Measurements from ENCODE around the gene B3GALT4.
A peak's percentile ranks its signal among the peaks of the same experiment; 100 is the strongest.

The B3GALT4 gene, protein sequence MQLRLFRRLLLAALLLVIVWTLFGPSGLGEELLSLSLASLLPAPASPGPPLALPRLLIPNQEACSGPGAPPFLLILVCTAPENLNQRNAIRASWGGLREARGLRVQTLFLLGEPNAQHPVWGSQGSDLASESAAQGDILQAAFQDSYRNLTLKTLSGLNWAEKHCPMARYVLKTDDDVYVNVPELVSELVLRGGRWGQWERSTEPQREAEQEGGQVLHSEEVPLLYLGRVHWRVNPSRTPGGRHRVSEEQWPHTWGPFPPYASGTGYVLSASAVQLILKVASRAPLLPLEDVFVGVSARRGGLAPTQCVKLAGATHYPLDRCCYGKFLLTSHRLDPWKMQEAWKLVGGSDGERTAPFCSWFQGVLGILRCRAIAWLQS

GRCh38 chr6:33276864-33277662 lies at the start of gene B3GALT4:
Gene B3GALT4, plus strand, starts transcription at chr6:33277123. Its CDS starts 297 bp downstream, at chr6:33277420.
- peak; percentile 39; the same call in 1 of the 2 replicates for TF ChIP-seq CTCF (IDR thresholded peaks at IDR 0.05)

- no peak for TF ChIP-seq CTCF (IDR thresholded peaks at IDR 0.05)
Observed at GRCh38 chr6:33235221-33235634, 41.7 kb upstream of the B3GALT4 start.

DNA sequence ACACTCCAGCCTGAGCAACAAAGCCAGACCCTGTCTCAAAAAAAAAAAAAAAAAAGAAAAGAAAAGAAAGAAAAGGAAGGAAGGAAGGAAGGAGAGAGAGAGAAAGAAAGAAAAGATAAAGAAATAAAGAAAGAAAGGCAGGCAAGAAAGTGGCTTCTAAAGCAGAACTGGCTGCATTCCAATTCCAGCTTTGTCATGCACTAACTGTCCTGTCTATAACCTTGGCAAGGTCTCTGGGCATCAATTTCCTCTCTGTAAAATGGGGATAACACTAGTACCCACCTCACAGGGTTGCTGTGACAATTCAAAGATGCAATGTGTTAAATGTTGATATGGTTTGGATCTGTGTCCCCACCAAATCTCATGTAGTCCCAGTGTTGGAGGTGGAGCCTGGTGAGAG lies 40.6 kb upstream of the B3GALT4 start:
- TF ChIP-seq CTCF (IDR thresholded peaks at IDR 0.05) = no peak

DNA sequence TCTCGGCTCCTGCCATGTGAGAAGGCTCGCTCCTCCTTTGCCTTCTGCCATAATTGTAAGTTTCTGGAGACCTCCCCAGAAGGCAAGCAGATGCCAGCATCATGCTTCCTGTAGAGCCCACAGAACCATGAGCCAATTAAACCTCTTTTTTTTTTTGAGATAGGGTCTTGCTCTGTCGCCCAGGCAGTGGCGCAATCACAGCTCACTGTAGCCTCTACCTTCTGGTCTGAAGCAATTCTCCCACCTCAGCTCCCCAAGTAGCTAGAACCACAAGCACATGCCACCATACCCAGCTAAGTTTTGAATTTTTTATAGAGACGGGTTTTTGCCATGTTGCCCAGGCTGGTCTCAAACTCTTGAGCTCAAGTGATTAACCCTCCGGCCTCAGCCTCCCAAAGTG lies 40.1 kb upstream of the B3GALT4 start:
- no peak for TF ChIP-seq CTCF (IDR thresholded peaks at IDR 0.05)

DNA sequence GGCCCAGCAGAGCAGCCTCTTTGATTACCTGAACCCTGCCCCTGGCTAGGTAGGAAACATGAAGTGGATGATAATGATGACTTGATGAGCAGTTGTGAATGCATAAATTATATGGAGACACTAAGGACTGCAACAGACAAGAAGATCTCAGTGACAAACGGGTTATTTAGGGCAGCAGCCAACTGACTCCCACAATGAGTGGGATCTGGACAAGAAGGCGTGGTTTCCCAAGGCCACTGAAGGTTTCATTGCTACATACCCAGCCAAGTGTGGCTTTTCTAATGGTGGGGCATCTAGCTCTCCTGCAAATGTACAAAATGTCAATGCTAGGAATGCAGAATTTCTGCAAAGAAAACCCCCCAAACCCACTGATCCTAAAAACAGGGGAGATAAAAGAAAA lies 39.2 kb upstream of the B3GALT4 start:
- no peak for TF ChIP-seq CTCF (IDR thresholded peaks at IDR 0.05)

GRCh38 chr6:33241968-33242367 lies 35.0 kb upstream of the B3GALT4 start:
- no peak for TF ChIP-seq CTCF (IDR thresholded peaks at IDR 0.05)

DNA sequence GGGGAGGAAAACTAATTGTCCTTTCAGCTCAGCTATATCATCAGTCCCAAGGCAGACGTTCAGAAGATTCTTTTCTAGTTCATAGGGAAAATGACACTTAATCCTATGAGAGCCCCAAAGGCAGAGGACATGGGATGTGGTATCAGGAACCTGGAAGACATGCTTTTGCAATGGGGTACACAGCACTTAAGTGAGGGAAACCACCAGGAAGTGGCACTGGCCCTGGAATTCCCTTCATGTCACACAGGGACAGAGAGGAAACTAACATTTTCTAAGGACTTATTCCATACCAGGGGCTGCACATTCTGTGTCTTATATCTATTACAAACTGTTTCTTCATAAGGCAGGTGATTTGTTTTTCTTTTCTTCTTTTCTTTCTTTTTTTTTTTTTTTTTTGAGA lies 33.4 kb upstream of the B3GALT4 start:
- no peak for TF ChIP-seq CTCF (IDR thresholded peaks at IDR 0.05)

All from LNCAP (cell line).